Activated naive CD4-positive, alpha-beta T cell (primary cell): ENCODE data around the gene CNTNAP2.

Experiments used
- DNase-seq, 4 experiments: peaks; one replicate each; lab custom pipeline; 2025; lab: John Stamatoyannopoulos, UW

Gene CNTNAP2

GRCh38 chr7:147857152-147858140 lies 1740.8 kb downstream of the CNTNAP2 start:
- DNase-seq: no peak

- no peak for DNase-seq
These were observed 1741.8 kb downstream of the CNTNAP2 start for GRCh38 chr7:147858421-147858820.

- DNase-seq: no peak
These were observed 1742.4 kb downstream of the CNTNAP2 start for GRCh38 chr7:147859033-147859432.

GRCh38 chr7:147859486-147859885 lies 1742.9 kb downstream of the CNTNAP2 start:
- no peak for DNase-seq

- DNase-seq: no peak
These were observed 1744.6 kb downstream of the CNTNAP2 start for GRCh38 chr7:147861058-147861716.

GRCh38 chr7:147861945-147862344 lies 1745.3 kb downstream of the CNTNAP2 start:
- DNase-seq: no peak

GRCh38 chr7:147869456-147869855 lies 1752.9 kb downstream of the CNTNAP2 start:
- DNase-seq: no peak

- no peak for DNase-seq
These were observed 1762.5 kb downstream of the CNTNAP2 start for GRCh38 chr7:147878912-147879661.

GRCh38 chr7:147885869-147886268 lies 1769.3 kb downstream of the CNTNAP2 start:
- DNase-seq: no peak

- DNase-seq: no peak
These were observed 1777.7 kb downstream of the CNTNAP2 start for GRCh38 chr7:147894271-147894670.

GRCh38 chr7:147896121-147896520 lies 1779.5 kb downstream of the CNTNAP2 start:
- no peak for DNase-seq

- DNase-seq: no peak
These were observed 1787.1 kb downstream of the CNTNAP2 start for GRCh38 chr7:147903536-147904218.

- DNase-seq: no peak
These were observed 1787.6 kb downstream of the CNTNAP2 start for GRCh38 chr7:147904219-147904576.

GRCh38 chr7:147909431-147910148 lies 1793.0 kb downstream of the CNTNAP2 start:
- no peak for DNase-seq

GRCh38 chr7:147911201-147911601 lies 1794.6 kb downstream of the CNTNAP2 start:
- no peak for DNase-seq

- DNase-seq: no peak
These were observed 1795.7 kb downstream of the CNTNAP2 start for GRCh38 chr7:147912291-147912690.

- DNase-seq: no peak
These were observed 1796.5 kb downstream of the CNTNAP2 start for GRCh38 chr7:147912946-147913638.

- DNase-seq: no peak
These were observed 1799.2 kb downstream of the CNTNAP2 start for GRCh38 chr7:147915781-147916180.

- DNase-seq: no peak
These were observed 1800.0 kb downstream of the CNTNAP2 start for GRCh38 chr7:147916573-147916972.

GRCh38 chr7:147923841-147924240 lies 1807.2 kb downstream of the CNTNAP2 start:
- no peak for DNase-seq

GRCh38 chr7:147937428-147937827 lies 1820.8 kb downstream of the CNTNAP2 start:
- DNase-seq: no peak
